ENCODE results near the gene ANKRD11.
A peak's percentile ranks its signal among the peaks of the same experiment; 100 is the strongest.

ANKRD11 gene

DNA sequence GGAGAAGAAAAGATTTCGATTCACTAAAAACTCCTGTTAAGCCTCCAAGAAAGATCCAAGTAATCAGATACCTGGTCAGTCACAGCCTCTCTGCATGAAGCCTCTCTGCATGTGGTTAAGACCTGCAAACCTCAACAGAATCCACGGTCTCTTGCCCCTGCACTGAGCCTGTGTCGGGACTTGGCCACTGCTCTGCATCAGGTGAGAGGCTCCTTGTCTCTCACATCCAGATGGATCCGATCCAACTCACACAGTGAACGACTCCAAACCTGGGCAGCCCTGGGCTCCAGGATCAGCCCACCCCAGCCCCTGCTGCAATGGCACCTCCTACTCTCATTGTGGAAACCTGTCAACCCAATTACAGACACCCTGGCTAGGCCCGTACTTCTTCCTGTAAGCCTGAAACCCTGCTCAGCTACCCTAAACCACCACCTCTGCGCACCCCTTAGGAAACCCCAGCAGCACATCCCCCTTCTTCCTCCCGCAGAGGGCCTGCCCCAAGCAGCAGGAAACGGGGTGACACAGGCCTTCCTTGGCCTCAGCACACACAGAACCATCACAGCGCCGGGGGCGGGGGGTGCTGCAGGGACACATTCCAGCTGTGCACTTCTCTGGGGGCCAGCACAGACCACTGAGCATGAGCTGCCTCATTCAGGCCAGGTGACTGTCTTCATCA lies 129.5 kb downstream of the ANKRD11 start:
- DNase-seq, result peak; percentile 67

DNA sequence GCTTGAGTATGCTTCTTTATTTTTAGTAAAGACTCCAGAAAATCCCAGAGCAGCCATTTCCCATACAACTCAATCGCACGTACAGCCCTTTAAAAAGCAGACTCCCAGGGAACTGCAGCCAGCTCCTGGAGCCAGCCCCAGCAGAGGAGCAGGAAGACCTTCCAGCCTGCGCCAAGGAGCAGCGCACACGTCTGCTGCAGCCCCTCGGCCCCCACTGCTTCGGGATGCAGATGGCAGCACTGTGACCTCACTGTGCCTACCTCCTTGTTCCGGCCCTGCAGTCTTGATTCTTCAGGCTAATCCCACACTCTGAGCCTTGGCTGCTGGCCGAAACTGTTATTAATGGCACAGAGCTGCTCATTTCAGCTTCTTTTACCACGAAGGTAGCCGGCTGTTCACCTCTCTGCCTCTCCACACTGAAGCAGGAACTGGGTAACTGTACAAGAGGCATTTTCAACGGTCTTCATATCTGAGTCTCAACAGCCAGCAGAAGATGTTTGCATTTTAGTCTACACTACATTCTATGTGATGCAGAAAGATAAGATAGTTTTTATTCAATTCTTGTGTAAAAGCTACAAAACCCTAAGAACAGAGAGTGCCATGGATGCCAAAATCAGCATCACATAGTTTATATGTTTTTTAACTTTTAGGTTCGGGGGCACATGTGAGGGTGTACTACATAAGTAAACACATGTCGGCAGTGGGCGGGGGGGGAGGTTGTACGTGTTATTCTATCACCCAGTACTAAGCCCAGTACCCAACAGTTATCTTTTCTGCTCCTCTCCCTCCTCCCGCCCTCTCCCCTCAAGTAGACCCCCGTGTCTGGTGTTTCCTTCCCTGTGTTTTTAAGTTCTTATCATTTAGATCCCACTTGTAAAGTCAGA lies 130.9 kb downstream of the ANKRD11 start:
- no peak for DNase-seq

DNA sequence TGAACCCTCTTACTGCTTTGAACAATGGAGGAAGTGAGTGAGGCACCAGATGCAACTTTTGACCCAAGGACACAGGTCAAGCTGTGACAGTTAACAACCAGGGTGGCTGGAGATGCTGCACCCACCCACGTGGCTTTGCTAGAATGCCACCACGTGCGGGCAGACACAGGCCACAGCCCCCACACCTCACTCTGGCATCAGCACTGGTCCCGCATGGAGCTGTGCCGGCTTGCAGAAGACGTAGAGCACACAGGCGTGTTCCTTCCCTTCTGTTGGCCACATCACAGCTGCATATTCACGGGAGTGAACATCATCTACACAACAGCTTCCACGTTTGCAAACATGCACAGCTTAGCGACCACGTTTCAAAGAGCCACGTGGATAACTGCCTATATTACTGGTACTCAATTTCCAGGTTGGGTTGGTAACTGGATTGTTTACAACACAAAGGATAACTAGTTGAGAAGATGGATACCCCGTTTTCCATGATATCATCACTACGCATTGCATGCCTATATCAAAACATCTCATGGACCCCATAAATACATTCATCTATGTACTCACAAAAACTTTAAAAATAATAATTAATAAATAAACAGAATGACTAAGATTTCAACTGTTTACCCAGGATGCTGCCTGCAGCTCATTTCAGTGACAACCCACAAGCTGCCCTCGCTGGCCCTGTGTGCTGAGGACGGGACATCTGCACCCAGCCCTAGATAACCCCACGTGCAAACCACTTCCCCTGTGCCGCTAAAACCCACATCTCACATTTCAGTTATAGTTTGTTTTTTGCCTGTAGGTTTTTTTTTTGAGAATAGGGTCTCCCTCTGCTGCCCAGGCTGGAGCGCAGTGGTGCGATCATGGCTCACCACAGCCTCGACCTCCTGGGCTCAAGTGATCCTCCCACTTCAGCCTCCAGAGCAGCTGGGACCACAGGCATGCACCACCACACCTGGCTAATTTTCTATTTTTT lies 132.0 kb downstream of the ANKRD11 start:
- no peak for DNase-seq

DNA sequence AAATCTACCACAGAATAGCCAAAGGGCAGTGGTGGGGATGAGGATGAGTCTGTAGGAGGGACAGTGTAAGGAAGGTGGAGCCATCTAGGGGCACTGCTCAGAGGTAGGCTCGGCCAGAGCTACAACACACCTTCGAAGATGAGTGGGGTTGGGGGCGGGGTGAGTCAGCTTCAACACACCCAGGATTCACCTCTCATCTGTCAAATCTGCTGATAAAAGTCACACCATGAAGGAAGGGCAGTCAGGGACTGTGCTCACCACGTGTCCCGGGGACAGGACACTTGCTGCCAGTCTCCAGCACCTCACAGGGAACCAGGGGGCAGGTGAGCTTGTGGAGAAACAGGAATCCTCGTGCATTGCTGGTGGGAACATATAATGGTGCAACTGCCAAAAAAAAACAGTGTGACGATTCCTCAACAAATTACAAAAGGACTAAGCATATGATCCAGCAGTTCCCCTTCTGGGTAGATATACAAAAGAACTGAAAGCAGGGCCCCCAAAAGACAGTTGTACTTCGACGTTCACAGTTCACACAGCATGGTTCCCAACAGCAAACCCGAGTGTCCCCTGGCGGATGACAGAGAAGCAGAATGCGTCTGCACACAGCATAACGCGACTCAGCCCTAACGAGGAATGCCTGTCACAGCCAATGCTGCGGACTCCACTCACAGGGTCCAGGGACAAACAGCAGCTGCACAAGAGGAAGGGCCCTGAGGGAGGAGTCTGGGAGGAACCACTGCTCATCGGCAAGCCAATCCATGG lies 133.1 kb downstream of the ANKRD11 start:
- DNase-seq, result peak; percentile 77

DNA sequence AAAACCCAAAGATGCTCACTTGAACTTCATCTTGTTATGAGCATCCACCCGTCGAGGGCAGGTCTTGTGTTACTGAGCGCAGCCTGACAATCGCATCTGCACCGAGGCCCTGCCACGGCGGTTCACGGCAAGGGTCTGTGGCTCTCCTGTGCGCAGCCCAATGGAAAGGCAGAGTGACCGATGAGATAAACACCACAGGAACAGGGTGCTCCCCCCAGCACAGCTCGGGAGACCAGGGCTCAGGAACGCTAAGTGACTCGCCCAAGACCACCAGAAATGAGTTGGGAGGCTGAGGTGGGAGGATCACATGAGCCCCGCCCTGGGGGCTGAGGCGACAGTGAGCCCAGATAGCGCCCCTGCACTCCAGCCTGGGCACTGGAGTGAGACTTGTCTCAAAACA lies 134.7 kb downstream of the ANKRD11 start:
- no peak for DNase-seq

DNA sequence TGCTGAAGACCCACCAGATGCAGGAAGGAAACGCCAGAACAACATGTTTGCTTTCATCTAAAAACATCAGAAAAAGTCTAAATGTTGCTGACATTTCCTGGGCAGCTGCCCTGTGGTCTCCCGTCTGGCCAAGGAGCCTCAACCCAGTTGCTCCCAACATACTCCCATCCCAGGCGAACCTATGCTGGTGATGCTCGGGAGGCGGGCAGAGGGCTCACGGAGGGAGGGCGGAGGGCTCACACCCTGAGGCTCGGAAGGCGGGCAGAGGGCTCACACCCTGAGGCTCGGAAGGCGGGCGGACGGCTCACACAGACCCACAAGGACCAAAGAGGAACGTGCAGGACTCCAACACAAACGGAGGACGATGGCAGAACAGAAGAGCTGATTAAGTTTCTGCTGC lies 135.4 kb downstream of the ANKRD11 start:
- no peak for DNase-seq

DNA sequence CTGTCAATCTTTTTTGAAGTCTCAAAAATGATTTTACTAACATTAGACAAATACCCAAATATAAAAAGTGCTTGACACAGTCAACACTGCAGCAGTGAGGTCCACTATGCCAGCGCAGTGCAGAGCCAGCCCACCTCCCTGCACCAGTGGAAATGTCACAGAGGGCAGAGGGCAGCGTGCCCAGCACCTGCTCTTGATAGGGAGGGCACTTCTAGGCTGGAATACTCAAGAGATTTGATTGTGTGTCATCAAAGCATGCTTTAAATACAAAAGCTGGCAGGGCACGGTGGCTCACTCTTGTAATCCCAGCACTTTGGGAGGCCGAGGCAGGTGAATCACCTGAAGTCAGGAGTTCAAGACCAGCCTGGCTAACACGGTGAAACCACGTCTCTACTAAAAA lies 136.0 kb downstream of the ANKRD11 start:
- no peak for DNase-seq

DNA sequence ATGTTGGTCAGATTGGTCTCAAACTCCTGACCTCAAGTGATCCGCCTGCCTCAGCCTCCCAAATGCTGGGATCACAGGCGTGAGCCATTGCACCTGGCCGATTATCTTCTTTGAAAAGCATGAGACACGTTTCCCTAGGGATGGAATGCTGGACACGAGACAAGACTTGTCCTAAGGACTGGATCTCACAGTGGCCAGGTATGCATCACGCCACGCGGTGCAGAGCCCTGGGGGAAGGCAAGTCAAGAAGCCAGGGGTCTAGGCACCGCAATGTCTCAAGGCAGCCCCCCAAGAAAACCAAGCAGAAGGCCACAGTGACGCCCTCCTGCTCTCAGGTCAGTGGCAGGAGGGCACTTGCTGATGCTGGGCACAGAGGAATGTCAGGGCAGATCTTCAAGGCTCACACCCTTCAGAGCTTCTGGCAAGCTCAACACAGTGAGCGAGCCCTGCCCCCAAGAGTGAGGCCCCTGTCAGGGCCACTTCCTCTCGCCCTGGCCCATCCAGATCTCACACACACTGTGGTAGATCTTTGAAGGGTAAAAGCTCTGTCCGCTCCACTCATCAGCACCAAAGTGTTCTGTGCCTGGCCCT lies 138.2 kb downstream of the ANKRD11 start:
- no peak for DNase-seq

DNA sequence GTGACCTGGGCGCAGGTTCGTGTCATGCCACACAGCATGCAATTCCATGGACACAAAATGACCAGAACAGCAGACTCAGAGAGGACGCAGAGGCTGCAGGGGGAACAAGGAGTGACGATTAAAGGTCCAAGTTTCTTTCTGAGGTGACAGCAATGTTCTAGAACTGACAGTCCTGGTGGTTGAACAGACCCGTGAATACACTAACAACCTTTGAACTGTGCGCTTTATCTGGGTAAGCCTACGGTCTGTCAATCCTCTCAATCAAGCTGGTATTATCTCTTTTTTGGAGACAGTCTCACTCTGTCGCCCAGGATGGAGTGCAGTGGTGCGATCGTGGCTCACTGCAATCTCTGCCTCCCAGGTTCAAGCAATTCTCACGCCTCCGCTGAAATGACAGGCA lies 138.7 kb downstream of the ANKRD11 start:
- DNase-seq, result no peak

DNA sequence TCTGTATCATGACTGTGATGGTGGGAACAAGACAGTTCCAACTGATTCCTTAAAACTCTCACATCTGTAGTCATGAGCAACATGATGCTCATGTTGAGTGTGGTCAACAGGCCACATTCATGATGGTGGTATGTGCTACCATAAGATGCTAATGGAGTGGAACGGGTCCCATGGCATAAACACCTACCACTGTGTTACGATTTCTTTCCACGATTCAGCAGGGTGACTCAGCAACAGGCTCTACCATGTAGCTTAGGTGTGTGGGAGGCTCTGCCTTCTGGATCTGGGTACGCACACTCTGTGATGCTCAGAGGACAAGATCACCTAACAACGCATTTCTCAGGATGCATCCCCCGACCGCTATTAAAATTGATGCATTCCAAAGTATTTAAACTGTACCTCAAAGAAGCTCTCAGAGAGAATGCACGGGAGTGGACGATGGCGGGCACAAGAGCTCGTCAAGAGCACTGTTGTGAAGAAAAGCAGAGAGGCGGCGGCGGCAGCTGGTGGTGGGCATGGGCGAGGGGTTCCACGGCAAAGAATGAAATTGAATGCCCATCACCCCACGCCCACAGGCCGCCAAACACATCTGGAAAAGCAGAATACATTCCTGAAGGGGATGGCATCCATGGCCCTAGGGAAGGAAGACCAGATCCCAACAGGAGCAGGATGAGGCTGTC lies 139.5 kb downstream of the ANKRD11 start:
- DNase-seq, result no peak

DNA sequence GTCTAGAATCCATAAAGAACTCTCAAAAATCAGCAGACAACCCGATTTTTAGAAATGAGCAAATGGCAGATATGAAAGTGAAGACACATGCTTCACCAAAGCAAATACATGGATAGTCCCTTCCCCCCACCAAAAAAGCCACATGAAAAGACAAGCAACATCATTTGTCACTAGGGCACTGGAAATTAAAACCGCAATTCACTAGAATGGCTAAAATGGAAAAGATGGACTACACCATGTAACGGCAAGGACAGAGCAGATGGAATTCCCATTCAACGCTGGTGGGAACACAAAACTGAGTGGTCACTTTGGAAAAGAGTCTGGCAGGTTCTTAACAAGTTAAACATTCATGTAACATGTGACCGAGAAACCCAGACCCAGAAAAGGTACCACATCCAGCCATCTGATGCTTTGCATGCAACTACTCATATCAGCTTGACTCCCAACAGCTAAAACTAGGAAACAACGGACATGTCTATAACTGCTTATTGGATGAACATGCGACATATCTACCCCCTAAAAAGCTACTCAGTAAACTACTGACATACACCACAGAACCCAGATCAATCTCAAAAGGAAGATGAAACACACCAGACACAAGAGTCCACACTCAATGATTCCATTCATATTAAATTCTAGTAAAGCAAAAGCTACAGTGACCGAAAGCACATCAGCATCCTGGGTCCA lies 140.3 kb downstream of the ANKRD11 start:
- no peak for DNase-seq

DNA sequence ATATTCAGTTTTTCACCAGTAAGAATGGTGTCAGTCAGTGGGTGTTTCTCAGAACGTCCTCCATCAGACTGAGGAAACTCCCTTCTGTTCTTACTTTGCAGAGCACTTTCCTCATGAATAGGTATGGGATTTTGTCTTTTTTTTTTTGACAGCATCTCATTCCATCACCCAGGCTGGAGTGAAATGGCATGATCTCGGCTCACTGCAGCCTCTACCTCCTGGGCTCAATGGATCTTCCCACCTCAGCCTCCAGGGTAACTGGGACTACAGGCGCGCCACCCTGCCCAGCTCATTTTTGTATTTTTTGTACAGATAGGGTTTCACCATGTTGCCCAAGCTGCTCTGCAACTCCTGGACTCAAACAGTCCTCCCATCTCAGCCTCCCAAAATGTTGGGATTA lies 142.6 kb downstream of the ANKRD11 start:
- no peak for DNase-seq

DNA sequence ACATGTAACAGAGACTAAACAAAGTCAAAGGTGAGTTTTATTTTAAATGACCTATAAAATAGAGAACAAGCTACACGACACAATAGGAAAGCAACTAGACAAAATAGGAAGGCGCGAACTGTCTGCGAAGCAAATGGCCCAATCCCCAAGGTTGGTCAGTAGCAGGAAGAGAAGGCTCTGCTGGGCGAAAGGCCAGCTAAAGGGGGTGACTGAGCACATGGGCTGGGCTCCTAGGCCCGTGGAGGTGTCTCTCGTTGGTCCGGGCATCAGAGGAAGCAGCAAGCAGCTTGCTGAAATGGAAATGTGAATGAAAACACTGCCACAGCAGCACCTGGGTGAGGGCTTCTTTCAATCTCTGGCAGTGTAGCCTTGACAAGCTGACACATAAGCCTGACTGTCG lies 143.5 kb downstream of the ANKRD11 start:
- no peak for DNase-seq

DNA sequence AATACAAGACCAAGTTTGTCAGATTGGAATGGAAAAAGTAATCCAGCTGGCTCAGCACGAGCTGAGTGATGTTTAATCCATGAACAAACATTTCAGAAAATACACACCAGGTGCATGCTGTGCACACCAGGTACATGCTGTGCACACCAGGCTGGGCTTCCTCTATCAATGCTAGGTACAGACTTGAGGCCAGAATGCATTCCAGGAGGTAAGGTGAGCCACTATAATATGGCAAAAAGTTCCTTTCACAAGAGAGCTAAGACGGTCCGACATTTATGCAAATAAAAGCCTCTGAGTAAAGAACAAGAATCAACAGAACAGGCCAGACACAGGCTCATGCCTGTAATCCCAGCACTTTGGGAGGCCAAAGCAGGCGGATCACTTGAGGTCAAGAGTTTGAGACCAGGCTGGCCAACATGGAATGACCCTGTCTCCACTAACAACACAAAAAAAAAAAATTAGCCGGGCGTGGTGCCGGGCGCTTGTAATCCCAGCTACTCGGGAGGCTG lies 144.7 kb downstream of the ANKRD11 start:
- no peak for DNase-seq

DNA sequence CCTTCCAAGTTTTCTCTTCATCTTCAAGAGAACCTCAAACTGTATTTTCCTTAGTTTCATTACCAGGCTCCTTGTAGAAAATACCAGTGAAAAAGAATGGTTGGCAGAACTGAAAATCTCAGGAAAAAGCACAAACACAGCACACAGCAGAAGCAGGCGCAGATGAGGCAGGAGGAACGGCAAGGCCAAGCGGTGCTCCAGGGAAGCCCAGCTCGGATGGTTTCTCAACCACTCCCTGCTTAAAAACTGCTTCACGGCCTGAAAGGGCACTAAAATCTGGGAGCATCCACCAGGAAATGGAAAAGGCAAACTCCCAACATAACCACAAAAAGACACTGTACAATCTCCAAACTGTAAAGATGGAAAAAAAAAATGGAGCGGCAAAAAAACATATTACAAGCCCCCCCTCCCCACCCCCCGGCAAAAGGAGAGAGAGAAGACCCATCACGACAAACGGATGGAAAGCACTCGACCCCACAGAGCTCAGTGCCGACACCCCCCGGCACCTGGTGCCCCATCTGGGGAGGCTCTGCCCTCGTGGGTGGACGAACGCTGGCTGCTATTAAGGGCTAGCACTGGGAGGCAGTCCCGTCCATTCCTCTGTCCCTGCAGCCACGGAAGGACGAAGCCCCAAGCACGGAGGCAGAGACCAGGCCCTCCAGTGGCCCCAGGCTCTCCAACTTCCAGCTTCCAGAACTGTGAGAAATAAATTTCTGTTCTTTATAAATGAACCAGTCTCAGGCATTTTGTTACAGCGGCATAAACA lies 145.3 kb downstream of the ANKRD11 start:
- no peak for DNase-seq

DNA sequence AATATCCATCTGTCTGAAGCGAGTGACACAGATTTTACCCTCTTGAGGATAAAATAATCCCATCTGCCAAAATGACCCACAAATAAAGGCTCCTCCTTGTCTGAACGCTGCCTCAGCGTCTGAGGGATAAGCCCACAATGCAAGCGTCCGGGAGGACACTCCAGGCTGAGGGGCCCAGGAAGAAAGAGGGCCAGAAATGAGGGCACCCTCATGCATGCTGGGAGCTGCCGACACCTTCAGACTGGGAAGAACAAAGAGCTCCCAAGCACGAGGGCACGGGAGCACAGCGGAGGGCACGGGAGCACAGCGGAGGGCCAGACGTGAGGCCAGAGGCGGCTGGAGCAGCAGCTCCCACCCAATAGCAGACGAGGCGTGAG lies 145.9 kb downstream of the ANKRD11 start:
- no peak for DNase-seq

DNA sequence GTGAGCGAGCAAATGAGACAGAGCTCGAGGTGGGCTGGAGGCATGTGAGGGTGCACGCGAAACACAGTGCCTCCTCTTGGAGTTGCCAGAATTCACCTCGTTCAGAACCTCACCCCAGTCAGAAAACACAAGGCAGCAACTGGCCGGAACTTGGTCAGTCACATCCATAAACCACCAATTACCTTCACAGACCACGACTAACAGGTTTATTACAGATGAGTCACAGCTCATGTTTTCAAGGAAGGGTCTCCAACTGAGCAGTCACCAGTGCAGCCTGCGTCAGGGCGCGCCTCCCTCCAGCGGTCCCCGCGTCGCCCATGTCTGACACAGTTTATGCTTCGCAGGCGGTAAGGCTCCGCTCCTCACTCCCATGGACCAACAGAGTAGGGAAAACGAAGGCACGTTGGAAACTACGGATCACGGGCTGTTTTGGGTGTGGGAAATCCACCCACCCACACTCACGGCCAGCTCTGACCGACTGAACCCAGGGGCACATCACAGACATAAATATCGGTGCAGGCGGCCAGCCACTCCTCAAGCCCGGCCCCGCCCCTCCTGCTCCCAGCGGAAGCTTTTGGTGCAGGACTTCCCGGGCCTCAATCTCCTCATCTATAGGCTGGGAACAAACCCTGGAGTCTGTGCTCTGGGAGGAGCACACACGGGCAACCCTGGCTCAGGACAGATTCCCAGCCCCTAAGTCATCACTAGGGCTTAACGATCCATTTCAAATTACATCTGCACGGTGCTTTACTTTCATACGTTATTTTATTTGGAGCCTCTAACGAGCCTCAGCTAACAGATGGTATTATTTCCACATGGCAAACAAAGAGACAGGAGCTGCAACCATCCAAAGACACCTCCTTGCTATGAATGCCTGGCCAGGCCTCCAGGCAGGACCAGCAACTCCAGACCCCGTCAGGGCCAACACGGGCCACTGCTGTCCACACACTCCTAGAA lies 146.6 kb downstream of the ANKRD11 start:
- DNase-seq, result no peak
